Endothelial cell of hepatic sinusoid (primary cell): ENCODE data around the gene RRBP1.

ENCODE experiments used
- in situ Hi-C: cut with HindIII; loops from 2 replicates; pipeline ENCODE4 v1.10.0; 2017; ENCODE audit warnings: low sequenced_read_pairs

Gene RRBP1

GRCh38 chr20:17708675-17709360 lies 26.8 kb upstream of the RRBP1 start:
- in situ Hi-C loops: loop anchor here (5.0 kb wide), 1 partner anchor 58 kb away; no protein-coding TSS in a partner anchor

DNA sequence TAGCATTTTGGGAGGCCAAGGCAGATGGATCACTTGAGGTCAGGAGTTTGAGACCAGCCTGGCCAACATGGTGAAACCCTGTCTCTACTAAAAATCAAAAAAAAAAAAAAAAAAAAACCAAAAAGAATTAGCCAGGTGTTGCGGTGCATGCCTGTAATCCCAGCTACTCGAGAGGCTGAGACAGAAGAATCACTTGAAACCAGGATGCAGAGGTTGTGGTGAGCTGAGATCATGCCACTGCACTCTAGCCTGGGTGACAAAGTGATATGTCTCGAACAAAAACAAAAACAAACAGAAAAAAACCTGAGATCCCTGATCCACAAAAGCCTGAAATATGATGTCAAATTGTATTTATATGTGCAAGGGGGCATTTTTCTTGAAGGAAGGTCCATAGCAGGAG lies 25.9 kb upstream of the RRBP1 start:
- in situ Hi-C loops: loop anchor here (5.0 kb wide), 1 partner anchor 59 kb away; no protein-coding TSS in a partner anchor

DNA sequence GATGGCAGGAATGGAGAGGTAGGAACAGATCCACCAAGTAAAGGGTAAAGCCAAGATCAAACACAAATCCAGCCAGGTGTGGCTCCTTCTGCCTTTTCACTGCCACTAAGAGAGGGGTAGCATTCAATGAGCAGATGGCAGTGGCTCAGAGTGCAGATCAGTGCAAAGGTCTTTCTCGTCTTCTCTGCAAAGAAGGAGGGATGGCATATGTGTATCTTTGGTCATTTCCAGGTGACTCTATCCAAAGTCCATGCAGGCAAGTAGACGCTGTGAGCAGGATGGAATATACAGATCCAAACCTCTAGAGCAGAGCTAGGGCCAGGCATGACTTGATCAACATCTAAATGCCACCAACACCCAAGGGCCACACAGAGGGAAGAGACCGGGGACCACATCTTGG lies 24.6 kb upstream of the RRBP1 start:
- in situ Hi-C loops: loop anchor here (5.0 kb wide), 1 partner anchor 61 kb away; no protein-coding TSS in a partner anchor

DNA sequence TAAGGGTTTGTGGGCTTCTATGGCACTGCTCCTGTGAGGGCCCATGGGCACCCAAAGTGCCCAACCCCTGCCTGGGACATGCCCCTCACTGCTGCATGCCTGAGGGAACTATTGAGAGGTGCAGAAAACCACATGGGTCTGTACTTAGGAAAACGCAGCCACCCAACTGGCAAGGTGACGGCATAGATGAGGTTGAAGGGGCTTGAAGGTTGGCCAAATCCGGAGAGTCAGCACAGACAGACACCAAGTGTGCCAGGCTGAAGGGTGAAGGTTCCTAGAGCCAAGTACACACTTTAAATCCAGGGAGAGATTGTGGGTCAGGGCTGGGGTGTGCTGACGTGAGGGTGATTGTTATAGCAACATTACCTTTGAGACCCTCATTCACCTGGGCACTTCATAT lies 23.9 kb upstream of the RRBP1 start:
- in situ Hi-C loops: loop anchor here (5.0 kb wide), 1 partner anchor 61 kb away; no protein-coding TSS in a partner anchor

DNA sequence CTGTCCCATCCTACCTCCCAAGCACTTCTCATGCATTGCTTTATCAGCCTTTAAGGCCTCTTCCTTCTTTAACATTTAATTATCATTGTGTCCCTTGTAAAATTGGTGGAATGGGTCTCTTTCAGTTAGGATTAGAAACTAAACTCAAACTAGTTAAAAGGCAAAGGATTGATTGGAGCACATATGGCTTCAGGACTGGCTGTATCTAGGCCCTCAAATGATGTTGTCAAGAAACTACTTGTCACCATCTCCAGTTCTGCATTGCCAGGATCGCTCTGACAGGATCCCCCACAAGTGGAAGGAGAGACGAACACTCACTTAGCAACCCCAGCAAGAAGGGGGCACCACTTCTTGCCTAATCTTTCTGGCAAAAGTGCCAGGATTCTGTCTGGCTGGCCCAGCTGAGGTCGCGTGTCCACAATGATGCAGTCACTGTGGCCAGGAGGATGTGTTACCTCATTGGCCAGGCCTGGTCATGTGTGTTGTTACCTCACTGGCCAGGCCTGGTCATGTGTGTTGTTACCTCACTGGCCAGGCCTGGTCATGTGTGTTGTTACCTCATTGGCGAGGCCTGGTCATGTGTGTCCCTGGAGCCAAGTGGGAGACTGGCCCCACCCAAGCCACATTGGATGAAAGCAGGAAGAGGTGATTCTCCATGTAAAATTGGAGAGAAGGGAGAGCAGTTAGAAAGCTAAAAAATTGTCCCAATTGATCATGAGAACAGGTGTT lies 22.7 kb upstream of the RRBP1 start:
- in situ Hi-C loops: loop anchor here (5.0 kb wide), 1 partner anchor 63 kb away; no protein-coding TSS in a partner anchor

DNA sequence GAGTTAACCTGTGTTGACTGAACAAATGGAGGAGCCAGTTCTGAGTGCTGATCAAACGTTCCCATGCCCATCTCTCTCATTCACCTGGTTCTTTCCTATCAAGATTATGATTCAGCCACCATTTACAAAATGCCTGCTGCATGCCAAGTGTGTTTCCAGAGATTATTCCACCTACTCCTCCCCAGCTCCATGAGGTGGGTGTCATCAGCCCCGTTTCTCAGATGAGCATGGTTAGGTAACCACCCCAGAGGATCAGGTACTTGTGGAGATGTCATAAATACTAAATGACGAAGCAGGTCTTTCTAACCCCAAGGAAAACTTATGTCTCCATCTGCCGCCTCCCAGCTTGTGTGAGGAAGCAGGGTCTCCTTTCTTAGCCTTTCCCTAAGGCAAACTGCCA lies 19.8 kb upstream of the RRBP1 start:
- in situ Hi-C loops: no loop called here

- in situ Hi-C loops: no loop called here
Observed at GRCh38 chr20:17700637-17701036, 18.6 kb upstream of the RRBP1 start.

- in situ Hi-C loops: no loop called here
Observed at GRCh38 chr20:17699931-17700351, 17.9 kb upstream of the RRBP1 start, which contains the start of gene BANF2. Gene BANF2 (plus strand): TSS chr20:17699966. CDS start chr20:17725026, 25,060 bp downstream.

DNA sequence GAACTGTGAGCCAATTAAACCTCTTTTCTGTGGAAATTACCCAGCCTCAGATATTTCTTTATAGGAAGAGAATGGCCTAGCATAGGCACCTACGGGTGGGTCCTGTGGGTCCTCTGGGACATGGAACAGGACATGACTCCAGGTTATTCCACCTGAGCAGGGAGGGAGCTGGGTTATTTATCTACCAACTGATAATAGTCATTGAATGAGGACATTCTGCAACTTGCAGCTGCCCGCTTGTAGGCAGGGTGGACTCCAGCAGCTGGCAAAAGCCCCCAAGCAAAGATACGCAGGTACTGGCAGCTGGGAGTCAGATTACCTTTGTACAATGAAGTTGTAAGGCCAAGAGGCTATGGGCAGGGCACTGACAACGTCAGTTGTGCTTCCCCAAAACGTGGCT lies 16.3 kb upstream of the RRBP1 start:
- in situ Hi-C loops: no loop called here

DNA sequence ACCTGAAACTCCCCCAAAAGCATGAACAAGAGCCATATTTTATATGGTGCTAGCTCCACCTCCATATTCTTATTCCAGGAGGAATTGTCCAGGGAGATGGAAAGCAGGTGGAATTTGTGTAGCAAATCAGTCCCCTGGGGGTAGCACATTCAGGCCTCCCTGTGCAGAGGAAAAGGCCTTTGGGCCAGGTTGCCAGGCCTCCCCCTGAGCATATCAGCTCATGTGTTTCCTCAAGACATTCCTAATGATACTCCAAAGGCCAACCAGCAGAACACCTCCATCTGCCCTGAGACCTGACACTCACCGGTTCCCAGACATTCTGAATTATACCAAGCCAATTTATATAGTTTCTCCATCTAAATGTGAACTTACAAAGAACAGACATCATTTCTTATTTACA lies 15.1 kb upstream of the RRBP1 start:
- in situ Hi-C loops: no loop called here

DNA sequence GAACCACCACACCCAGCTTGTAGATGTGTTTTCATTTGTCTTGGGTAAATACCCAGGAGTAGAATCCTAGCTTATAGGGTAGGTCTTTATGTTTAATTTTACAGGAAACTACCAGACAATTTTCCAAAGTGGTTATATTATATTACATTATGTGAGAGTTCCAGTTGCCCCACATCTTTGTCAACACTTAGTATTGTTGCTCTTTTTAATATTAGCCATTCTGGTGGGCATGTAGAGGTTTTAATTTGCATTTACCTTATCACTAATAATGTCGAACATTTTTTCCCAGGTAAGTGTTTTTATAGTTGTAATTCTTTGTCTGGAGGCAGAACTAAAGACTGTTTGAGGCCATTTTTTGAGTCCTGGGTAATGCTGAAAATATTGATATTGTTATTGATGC lies 14.2 kb upstream of the RRBP1 start:
- in situ Hi-C loops: no loop called here

- in situ Hi-C loops: no loop called here
Observed at GRCh38 chr20:17694767-17695166, 12.7 kb upstream of the RRBP1 start.

GRCh38 chr20:17693444-17694001 lies 11.5 kb upstream of the RRBP1 start:
- in situ Hi-C loops: no loop called here

DNA sequence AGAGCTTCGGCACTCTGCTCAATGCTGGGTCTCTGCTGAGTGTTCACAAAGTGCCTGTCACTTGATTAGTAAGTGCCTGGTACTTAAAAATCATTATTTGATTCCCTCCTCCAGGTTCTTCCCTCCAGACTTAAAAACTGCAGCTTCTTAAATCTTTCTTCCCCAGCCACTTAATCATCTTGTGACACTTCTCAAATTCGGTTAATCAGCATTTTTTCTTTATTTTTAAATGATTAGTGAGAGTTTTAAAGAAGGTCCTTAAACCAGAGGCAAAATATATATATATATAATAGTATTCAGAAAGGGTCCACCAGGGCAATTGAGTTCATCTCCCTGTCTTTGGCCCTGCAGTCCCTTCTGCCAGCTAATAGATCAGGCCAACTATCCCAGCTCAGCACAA lies 9.7 kb upstream of the RRBP1 start:
- in situ Hi-C loops: no loop called here

- in situ Hi-C loops: no loop called here
Observed at GRCh38 chr20:17690144-17690543, 8.1 kb upstream of the RRBP1 start.

GRCh38 chr20:17688965-17689364 lies 6.9 kb upstream of the RRBP1 start:
- in situ Hi-C loops: no loop called here

GRCh38 chr20:17687800-17688199 lies 5.8 kb upstream of the RRBP1 start:
- in situ Hi-C loops: no loop called here

DNA sequence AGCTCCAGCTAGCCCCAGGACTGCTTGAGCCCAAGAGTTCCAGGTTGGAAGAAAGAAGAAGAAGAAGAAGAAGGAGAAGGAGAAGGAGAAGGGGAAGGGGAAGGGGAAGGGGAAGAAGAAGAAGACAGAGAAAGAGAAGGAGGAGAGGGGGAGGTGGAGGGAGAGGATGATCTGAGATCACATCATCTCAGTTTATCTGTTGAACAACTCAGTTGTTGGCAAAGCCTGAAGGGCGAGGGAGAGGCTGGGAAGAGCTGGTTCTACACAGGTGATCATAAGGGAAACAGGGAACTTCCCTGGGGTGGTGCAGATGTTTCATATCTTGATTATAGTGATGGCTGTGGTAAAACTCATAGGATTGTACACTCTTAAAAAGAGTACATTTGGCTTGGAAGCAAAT lies 3.1 kb upstream of the RRBP1 start:
- in situ Hi-C loops: no loop called here

DNA sequence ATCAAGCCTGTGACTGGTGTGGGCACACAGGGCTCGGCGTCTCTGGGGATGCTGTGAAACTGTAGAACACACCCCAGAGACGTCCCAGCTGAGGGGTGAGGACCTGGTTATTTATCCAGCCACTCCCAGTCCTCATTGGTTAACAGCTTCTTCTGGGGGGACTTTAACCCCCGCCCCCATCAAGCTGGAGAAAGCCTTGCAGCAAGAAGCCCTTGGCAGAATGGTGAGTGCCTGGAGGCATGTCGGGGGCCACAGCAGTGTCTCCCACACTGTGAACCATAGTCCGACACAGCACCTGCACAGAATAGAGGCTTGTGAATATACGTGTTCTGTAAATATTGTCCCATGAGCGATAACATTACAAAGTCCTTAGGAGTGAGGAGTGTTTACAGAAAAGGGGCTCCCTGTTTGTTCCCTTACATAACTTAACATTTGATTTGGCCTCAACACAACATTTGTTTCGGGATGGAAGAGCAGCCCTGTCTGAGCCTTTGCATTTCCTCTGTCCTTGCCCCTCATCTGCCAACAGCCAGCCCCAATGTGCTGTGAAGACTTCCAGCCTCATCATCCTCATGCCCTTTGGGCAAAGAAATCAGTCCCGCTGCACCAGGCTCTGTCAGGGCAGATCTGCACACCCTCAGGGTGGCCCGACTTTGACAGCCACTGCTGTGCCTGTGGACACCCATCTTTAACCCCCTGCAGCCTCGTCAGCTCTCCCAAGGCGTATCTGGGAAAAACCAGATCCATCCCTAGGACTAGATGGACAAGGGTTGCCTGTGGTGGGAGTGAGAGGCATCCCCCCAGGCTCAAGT lies 2.2 kb upstream of the RRBP1 start:
- in situ Hi-C loops: no loop called here

- in situ Hi-C loops: no loop called here
Observed at GRCh38 chr20:17683218-17684076, 1.4 kb upstream of the RRBP1 start.
